ENCODE results near the gene HIVEP1.

GRCh38 chr6:12077021-12077710, 65.1 kb downstream of the HIVEP1 start:
- no peak for TF ChIP-seq CTCF (IDR thresholded peaks at IDR 0.05)
- TF ChIP-seq EP300 (IDR thresholded peaks at IDR 0.05), result no peak
- no peak for TF ChIP-seq POLR2AphosphoS5 (IDR thresholded peaks at IDR 0.05)
